ENCODE results near the gene C22orf39.

DNA sequence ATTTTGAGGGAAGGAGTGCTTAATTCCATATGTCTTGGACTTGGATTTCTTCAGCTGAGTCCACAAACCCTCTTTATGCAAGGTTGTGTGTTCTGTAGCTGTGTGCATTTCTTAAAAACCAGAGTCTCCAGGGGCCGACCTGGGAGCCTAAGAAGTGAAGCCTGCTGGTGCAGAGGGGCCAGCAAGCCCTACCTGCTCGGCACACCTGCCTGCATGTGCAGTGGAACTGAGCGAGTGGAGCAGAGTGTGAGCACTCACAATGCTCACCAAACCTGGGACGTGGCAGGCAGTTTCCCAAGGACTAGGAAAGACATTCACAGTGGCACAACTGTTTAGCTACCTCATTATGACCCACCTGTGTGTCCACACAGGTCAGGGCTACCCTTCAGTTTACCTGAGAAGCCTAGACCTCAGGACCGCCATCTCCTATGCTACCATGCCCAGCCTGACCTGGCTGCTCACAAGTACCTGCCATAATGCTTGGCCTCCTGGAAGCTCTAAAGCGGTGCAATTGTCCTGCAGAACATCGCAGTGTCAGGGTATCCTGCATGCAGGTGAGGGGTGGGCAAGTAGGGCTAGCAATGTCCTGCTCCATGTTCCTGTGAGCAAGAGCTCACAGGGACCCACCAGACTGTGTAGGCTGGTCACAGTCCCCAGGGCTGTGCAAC lies 3.8 kb downstream of the C22orf39 start:
- TF ChIP-seq CTCF (conservative IDR thresholded peaks at IDR 0.05; ENCODE audit: low read depth, low read length), result no peak
- no peak for TF ChIP-seq EZH2 (IDR thresholded peaks at IDR 0.05; ENCODE audit: borderline replicate concordance, low read depth, low read length, poor library complexity, severe bottlenecking)

All from A673 (cell line).